Activated naive CD4-positive, alpha-beta T cell treated with anti-CD3 and anti-CD28 coated beads, Interleukin-2, amount 50 U/mL, for 16 hours (primary cell): ENCODE data around the gene SGPL1.
"Not testable (repeated sequence)": the region's sequence is repeated elsewhere in the genome, so short reads cannot be mapped to it uniquely, and the experiment has no call there.

Experiments used
- DNase-seq: peaks from one replicate; pipeline ENCODE4 v3.0.0-alpha.2; 2020

SGPL1 gene

DNA sequence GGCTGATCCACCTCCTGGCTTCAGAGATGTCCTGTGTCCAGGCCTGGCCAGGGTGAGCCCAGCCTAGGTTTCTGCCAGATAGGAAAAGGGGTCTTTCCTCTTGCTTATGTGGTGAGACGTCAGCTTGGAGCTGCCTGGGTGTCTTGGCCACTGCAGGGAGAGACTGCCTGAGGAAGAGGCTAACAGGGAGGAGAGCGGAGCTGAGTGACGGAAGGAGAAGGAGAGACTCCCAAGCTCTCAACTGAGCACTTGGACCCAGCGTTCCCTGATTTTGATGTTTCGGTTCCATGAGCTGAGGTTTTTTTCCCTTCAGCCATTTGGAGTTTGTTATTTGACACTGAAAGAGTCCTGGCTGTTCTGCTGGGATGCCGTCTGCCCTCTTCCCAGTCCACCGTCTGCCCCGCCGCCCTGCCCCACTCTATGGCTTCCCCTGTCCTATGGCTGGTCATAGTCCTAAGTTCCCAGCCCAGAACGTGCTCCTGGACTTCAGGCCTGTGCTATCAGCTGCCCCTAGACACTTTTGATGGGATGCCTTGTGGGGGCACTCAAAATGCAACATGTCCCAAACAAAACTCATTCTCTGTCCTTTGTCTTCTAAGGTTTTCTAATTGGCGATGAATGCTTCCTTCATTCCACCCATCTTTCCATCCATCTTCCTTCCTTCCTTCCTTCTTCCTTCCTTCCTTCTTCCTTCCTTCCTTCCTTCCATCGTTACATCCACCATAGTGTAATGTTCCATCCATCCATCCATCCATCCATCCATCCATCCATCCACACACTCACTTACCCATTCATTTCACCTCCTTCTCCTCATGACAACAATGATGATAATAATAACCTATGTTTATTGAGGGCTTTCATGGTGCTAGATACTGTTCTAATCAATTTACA is 92.9 kb downstream of the SGPL1 start:
- no peak for DNase-seq

DNA sequence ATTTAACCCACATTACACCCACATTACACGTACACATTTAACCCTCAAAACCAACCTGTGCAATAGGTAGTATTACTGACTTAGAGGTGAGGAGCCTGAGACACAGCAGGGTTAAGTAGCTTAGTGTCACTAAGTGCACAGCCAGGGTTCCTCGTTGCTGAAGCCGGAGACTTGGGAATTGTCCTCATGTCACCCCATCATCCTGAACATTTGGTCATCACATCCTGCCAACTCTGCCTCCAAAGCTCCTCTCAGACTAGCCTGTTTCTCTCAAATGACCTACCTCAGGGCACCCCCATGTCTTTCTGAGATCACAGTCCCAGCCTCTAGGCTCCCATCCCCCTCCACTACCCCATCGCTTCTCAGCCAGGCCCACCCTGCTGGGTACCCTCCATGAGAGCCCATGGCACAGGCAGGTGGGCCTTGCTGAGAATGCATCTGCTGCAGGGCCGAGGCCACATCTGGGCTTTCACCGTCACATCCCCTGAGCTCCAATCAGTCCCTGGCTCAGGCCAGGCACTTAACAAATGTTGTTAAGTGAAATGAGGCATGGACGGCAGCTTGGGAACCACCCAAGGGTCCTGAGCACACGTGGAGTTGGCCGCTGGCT is 93.7 kb downstream of the SGPL1 start:
- DNase-seq = no peak

DNA sequence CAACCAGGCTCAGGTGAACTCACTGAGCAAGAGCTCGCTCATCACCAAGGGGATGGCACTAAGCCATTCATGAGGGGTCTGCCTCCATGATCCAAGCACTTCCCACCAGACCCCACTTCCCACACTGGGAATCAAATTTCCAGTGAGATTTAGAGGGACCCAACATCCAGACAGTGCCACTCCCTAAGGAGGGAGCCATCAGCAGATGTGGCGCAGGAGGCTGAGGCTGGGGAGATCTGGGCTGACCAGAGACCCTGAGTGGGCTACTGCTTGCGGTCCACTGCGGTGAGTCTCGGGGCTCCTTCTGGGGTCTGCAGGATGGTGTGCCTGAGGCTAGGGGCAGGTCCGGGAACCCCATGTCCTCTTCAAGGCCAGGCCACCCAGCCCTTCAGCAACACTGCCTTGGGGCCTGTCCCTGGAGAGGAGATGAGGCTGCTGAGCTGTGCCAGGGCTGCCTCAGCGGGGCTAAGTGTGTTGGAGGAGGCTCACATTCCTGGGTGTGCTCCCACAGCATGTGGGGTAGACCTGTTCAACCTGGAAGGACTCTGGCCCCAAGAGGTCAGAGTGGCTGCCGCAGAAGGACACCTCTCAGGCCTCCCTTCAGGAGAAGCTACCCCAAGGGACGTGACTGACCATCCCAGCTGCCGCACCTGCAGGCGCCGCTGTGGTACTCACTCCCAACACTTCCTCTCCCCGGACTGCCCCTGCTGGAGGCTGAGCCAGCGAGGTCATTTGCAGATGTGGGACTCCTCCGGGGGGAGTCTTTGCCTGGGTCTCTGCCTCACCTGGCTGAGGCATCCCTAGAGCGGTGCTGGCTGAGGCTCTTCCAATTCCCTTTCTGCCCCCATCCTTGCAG is 95.0 kb downstream of the SGPL1 start:
- DNase-seq = no peak

DNA sequence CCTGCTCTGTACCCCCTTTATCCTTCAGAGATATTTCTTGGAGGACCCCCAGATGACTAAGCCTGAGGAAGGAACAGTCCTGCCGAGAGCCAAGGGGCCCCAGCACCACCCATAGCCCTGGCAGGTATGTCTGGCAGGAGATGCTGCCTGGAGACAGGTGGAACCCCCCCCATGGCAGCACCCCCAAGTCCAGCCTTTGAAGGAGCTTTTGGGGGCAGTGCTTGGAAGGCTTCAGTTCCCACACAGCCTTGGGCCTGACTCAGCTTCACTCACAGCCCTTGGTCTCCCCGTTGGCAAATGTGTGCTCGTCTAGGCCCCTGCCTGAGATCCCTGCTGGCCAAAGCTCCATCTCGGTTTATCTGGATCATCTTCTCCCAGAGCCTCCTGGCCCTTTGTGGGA is 95.6 kb downstream of the SGPL1 start:
- no peak for DNase-seq

DNA sequence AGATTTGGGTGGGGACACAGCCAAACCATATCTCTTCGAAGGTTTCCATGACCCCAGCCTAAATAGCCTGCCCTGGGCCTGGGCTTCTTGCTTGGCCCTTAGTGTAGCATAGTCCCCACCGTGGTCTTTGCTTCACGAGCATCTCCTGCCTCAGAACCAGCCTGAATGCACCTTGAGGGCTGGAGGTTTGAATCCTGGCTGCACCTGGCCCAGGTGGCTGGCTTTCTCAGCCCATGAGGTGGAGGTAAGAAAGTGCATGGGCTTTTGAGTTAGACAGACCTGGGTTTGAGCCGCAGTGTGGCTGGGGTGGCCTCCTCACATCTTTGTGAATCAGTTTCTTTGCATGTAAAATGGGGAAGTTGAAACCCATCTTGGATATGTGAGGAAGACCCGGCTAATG is 96.8 kb downstream of the SGPL1 start:
- DNase-seq = no peak

DNA sequence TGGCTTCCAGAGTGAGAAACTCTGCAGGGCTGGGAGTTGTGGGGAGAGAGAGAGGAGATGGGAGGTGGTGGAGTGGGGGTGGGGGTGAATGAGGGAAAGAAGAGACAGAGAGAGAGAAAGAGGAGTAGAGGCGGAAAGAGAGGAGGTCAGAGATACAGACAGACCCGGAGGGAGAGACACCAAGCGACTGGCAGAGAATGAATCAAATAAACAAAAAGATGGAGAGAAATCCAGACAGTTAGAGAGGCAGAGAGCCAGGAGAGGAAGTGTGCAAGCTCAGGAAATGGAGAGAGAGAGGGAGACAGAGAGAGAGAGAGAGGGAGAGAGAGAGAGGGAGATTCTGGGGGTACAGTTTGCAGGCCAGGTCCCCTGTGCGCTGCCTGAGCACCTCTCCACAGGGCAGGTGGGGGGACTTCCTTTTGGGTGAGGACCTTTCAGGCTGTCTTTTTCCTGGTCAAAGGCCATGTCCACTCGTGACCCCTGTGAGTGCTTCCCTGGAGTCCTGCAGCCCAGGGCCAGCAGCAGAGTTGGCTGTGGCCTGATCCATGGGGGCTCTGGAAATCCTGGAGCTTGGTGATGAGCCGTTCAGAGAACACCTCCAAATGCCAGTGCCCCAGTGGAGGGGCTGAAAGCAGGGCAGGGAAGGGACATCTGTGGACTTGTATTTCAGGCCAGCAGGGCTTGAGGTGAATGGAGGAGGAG is 97.6 kb downstream of the SGPL1 start:
- DNase-seq = no peak

DNA sequence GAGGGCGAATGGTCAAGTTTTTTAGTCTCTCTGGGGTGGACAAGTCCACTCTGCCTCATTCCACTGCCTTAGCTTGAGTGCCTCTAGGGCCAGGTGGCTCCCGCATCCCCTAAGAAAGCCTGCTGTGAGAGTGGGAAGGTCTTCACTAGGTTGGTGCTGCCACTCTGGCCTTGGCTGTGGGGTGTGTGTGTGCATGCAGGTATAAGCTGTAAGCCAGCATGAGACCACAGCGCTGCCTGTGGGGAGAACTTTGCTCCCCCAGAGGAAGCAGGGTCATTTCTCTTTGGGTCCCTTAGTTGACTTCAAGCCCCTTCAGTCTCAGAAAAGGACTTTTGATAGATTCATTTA is 98.1 kb downstream of the SGPL1 start:
- no peak for DNase-seq

DNA sequence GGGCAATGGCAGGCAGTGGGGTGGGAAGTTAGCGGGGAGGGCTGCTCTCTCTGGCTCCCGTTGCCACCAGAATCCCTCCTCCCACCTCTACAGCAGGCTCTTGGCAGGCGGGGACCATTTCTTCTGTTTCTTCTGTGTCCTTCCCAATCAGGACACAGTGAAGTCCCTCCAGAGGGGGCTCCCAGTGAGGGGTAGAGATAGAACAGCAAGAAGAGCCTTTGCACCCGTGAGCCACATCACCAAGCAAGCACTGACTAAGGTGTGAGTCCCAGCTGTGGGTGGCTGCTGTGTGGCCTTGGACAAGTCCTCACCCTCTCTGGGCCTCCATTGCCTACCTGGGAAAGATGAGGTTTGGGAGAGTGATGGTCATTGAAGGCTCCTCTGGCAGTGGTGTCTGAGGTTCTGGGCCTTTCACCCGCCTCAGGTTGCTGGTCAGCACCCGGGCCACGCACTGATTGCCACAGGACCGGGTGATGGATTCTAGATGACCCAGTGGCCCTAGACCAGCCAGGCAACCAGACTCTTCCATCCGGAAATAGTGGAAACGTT is 98.6 kb downstream of the SGPL1 start:
- DNase-seq = no peak

DNA sequence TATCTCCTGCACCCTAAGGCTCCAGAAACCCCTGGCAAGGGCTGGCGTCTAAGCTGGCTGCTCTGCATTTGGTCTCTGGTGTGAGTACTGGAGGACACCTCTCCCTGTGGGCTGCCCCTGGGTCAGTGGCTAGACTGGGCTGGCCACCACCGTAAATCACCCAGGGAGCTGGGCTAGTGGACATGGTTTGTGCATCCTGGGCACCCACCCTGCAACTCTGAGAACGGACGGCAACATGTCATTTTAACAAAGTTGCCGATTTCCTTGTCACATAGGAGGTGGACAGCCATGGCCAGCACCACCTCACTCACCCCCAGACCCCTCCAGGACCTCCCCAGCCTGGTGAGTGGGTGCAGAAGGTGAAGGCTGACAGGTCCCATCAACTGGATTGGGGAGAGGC is 99.5 kb downstream of the SGPL1 start:
- DNase-seq = no peak

DNA sequence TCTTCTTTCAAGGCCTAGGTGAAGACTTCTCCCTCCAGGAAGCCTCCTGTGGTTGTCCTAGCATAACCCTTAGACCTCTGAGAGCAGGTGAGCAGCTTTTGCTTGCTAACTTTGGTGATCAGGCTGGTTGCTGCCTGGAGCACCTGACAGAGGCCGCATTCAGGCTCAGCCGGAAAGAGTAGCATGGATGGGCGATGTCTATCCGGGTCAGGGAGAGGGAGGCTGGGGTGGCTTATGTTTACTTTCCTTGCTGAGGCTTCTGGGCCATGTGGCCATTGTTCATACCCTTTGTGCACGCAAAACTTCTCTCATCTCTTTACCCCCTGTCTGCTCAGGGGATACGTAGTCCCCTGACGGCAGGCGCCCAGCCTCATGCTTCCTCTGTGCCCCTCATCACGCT is 100.1 kb downstream of the SGPL1 start:
- no peak for DNase-seq

DNA sequence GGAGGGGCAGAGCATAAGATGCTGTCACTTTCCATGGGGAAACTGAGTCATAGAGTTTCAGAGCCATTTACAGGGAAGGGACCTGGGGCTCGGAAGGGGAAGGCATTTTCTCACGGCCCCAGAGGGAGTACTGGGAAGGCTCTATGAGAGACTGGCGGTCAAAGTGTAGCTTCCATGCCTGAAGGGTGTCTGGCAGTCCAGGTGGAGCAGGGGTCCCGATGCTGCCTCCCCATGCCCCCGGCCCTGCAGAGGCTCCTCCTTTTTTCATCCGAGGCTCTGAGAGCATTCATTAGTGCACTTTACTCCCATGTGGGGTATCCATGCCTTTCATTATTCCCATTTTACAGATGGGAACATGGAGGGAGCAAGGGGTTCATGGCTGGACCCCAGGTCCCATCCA is 100.5 kb downstream of the SGPL1 start:
- DNase-seq = no peak

DNA sequence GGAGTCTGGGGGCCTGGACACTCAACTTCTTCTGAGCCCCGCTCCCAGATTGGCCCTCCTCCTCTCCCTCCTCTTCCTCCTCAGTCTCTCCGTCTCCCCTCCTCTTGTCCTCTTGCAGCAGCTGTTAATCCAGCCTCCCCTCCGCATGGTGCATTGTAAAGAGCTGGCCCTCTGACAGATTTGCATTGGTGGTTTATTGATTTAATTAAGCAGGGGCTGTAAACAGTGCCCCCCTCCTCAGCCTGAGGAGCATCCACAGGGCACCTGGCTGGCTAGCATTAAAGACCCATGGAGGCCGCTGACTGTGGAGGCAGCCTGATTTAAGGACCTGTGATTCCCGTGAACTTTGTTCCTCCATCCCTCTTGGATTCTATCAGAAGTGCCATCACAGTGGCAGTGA is 101.5 kb downstream of the SGPL1 start:
- DNase-seq = no peak

DNA sequence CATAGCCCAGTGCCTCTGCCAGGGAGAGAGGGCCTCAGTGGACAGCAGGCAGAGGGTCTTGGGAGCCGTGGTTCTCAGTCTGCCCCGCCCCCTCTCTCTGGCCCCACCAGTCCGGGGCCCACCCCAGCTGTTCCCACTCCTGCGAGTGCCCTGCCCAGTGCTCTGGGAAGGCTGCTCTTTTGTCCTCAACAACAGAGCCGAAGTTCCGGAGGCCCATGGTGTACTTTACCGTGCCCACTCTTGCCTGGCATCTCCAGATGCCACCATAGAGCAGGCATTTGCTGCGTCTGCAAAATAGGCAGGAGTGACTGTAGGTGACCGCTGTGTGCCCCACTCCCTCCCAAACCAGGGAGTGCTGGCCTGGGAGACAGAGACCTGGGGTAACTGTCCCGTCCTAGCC is 101.9 kb downstream of the SGPL1 start:
- DNase-seq = no peak

DNA sequence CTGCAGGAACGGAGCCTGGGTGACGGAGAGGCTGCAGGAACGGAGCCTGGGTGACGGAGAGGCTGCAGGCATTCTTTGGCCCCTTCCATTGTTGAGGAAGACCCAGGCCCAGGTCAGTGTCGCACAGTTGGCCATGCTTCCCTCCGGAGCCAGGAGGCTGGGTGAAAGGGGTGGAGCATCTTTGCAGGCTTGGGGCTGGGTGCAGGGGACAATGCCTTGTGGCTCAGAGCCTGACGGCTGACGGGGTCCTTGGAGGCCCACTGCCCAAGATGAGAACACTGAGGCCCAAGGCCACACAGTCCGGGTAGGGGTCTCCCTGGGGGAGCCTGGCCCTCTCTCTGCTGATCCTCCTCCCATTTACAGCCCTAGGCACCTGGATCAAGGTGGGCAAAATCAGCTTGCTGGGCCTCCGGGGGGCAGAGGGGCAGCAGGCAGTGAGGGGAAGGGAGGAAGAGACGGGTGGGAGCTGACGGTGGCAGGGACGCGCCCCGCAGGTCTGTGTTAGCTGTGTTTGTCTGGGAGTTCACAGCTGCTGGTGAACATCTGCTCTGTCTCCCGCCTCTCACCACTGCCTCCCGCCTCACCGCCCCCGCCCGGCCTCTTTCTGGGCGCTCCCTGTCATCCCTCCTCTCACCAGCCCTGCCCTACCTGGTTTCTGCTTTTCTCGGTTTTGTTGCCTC is 103.2 kb downstream of the SGPL1 start:
- no peak for DNase-seq

DNA sequence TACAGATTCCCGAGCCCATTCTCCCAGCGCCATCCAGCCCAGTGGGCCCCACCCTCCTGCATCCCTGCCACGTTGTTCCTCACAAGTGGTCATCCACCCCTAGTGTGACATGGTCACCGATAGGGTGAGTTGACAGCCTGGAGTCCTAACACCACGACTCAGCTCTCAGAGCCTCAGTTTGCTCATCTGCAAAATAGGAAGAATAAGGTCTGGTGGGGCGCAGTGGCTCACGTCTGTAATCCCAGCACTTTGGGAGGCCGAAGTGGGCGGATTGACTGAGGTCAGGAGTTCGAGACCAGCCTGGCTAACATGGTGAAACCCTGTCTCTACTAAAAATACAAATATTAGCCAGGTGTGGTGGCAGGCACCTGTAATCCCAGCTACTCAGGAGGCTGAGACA is 104.2 kb downstream of the SGPL1 start:
- DNase-seq = not testable (repeated sequence)

DNA sequence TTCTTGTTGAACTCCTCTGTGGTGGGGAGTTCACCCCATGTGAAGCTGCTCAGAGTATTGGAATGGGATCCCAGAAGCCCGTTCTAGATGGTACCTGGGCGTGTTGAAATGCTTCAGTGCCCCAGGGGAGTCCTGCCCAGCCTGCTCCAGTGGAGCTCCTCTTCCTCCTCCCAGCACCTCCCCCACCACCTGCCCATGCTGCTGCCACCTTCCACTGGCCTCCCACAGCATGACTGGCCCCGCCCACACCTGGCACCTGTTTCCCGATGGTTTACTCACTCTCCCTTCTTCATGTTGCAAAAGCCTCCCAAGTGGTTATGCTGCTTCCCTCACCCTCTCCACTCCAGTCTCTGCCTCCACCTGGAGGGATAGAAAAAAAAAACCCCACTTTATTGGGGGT is 104.8 kb downstream of the SGPL1 start:
- DNase-seq = no peak

DNA sequence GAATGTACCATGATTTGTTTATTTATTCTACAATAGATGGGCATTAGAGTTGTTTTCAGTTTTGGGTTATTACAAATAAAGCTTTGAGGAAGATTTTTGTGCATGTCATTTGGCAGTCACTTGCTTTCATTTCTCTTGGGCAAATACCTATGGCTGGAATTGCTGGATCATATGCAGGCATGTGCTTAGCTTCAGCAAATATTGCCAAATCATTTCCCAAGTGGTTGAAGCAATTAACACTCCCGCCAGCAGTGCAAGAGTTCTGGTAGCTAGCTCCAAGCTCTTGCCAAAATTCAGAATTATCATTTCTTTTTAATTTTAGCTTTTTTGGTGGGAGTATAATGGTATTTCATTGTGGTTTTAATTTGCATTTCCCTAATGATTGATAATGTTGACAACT is 105.5 kb downstream of the SGPL1 start:
- no peak for DNase-seq

DNA sequence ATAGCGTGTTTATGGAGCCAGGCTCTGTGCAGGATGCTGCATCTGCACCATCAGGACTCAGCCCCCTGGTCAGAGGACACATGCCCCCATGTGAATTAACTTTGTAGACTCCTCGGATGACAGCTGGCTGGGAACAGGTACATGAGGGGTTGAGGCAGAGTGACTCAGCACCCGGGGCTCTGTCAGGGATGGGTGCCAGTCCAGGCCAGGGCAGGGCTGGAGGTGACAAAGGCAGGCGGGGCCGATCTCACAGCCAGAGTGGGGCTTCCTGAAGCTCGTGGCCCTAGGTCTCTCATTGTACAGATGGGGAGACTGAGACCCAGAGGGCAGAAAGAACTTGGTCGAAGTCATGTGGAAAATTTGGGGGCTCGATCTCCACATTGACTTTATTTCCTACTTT is 107.9 kb downstream of the SGPL1 start:
- no peak for DNase-seq

DNA sequence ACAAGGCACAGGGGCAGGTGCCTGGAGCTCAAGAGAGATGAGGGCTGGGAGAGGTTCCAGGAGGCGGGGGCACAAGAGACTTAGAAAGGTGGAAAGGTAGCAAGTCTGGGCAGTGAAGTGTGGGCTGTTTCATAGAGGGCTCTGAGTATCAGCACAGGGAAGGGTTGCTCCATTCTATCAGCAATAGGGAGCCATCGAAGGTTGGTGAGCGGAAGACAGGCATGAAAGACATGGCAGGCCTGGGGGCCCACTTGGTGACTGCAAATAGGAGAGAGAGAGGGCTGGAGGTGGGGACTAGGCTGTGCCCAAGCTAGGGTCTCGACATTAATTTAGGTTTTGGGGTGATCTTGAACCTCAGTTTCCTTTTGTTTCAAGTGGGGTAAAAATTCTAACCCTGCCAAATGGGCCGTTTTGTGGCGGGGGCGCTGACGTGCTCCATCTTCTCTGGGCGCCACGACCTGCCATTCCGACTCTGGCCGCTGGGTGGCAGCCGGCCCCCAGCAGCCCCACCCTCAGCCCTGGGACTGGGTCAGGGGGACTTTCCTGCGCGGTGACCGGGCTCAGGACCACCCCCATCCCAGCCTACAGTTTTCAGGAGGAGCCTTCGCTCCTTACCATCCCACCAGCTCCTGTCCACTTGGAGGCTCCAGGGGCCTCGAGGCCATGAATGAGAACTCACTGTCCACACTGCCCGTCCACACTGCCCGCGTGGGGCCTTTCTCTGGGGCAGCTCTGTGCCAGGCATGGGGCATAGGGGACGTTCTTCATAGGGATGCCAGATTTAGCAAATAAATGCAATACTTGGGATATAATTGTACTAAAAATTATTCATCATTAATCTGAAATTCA is 109.9 kb downstream of the SGPL1 start:
- peak; percentile 61 for DNase-seq

DNA sequence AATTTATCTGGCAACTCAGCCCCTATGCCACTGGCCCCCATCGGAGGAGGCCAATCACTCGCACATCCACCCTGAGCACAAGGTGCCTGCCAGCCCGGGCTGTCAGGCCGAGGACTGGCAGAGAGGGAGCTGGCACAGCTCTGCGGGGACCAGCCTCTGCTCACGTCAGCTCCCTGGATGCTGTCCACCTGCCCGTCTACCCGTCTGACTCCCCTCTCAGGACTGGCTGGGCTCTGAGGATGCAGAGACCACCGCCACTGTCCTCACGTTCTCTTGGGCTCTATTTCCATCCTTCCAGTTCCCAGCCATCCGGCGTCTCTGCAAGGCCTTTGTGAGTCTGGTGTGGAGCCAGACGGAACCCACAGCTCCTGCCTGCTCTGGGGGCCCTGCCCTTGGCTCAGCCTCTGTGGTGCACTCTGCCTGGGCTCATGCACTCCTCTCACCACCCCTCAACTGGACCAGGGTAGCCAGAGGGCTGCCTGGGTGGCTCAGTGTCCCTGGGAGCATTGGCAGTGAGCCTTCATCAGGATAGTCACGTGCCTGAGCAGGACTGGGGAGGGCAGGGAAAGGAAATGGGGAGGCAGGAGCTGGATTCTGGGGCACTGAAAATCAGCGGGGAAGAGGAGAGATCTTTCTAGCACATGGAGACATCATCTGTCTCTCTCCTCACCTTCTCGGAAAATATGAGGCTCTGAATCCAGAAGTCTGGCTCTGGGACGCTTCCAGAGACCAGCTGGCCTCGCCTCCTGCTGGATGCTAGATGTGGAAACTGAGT is 110.7 kb downstream of the SGPL1 start:
- no peak for DNase-seq
